Nucleus accumbens (tissue), 56 donors: ENCODE measurements around the gene RPS19.

Source experiments
- DNase-seq, 56 donors: peaks; one replicate each; lab custom pipeline; 2025; lab: John Stamatoyannopoulos, UW

RPS19 gene

DNA sequence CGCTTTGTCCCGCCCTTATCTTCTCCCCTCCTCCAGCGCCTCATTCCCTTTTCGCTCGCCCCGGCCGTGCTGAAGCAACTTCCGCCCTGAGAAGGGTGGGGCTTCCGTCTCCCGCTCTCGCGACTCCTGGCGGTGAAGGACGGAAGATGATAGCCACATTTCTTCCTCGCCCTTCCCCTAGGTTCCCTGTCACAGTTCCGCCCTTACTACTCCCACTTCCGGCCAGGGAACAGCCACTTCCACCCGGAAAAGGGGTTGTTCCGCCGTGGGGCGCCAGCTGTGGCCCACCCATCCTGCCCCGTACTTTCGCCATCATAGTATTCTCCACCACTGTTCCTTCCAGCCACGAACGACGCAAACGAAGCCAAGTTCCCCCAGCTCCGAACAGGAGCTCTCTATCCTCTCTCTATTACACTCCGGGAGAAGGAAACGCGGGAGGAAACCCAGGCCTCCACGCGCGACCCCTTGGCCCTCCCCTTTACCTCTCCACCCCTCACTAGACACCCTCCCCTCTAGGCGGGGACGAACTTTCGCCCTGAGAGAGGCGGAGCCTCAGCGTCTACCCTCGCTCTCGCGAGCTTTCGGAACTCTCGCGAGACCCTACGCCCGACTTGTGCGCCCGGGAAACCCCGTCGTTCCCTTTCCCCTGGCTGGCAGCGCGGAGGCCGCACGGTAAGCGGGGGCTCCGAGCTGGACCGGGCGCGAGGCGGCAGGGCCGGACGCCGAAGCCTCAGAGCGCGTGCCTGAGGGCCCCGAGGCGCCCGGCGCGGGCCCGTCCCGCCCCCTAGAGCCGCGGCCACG, at the start of gene RPS19:
TSS of gene RPS19 (plus strand) at position 638 of the 801 bp plus-strand sequence. CDS start 520 bp downstream, outside the sequence.
- peak; percentile 90 to 100 (median 98) for DNase-seq

DNA sequence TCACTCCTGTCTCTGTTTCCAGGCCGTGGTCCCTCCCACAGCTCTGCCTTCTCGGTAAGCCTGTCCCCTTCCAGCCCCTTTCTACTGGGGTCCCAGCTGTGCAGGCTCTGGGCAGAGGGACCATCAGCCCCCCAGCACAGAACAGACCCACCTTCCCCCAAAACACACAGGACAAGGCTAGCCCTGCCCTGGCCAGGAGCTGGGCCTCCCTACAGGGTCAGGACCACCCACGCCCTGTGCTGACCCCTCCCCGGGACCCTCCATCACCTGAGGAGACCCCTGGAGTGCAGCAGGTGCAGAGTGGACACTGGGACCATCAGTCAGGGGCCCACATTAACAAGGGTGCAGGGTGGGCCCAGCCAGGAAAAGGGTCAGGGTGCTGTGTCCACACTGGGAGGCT, 49.8 kb upstream of the RPS19 start:
- no peak for DNase-seq

DNA sequence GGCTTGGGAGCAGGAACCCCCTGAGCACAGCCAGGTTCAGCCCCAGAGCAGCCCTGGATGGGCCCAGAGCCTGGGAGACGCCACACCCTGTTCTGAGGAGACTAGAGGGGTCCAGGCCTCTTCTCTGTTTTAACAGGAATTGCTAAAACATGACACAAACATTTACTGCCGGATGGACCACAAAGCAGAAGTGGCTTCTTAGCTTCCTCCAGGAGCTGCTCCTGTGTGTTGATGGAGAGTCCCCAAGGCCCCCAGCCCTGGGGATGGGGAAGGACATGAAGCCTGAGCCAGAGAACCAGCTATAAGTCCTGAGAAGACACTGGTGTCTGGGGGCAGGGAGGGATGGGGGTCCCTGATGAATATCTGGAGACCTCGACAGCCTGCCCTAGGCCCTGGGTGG, 49.0 kb upstream of the RPS19 start:
- DNase-seq: peak in 6 of 56 donors; percentile 3 to 21 (median 10)

DNA sequence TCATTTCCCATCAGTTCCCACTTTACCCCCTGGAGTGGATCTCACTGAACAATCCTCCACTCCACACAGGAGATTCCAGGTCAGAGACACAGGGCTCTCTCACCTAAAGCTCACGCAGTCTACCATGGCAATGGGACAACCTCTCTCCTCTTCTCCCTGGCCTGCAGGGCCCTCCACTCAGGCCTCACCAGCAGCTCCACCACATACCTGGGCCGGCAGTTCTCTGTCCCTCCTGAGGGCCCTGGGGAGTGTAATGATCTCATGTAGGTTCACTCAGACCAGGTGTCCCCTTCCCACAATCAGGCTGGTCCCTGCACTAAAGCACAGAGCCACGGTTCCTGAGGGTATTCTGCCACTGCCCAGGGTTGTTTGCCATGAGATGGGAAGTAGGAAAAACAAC, 48.1 kb upstream of the RPS19 start:
- DNase-seq: no peak

DNA sequence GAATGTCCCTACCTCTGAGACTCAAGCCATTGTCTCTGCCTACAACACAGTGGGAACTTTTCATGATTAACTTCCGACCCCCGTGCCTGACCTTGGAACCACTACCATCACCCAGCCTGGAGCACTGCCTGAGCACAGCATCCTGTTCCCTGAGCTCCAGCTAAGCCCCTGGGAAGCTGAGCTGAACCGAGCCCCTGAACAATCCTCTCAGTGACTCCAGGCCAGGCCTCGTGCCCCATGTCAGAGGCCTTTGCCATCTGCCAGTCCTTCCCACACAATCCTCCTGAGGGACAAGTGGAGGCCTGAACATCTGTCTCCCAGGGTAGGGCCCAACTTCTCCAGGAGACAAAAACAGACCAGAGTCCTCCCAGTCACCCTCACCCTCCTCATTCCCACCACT, 46.1 kb upstream of the RPS19 start:
- DNase-seq: no peak

DNA sequence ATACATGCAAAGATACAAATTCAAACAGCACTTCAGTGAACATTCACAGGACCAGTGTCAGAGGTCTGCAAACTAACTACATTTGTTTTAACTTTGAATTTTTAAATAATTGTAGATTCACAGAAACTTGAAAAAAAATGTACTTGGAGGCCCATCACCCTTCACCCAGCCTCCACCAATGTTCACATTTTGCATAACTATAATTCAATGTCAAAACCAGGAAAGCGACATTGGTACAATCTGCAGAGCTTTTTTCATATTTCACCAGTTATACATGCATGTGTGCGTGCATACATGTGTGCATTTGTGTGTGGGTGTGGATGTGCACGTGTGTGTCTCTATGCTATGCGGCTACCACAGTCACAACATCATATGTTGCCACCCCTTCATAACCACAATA, 44.8 kb upstream of the RPS19 start:
- no peak for DNase-seq

DNA sequence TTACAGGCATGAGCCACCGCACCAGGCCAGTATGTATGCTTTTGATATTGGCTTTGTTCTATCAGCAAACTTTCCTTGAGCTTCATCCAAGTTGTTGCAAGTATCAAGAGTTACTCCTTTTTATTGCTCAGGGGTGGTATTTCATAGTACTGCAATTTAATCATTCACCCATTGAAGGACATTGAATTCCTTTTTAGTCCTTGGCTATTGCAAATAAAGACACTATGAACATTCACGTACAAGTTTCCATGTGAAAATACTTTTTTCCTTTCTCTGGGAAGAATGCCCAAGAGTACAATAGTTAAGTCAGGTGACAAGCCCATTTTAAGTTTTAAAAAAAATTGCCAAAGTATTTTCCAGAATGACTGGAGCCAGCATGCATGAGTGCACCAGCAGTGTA, 43.3 kb upstream of the RPS19 start:
- DNase-seq: no peak

DNA sequence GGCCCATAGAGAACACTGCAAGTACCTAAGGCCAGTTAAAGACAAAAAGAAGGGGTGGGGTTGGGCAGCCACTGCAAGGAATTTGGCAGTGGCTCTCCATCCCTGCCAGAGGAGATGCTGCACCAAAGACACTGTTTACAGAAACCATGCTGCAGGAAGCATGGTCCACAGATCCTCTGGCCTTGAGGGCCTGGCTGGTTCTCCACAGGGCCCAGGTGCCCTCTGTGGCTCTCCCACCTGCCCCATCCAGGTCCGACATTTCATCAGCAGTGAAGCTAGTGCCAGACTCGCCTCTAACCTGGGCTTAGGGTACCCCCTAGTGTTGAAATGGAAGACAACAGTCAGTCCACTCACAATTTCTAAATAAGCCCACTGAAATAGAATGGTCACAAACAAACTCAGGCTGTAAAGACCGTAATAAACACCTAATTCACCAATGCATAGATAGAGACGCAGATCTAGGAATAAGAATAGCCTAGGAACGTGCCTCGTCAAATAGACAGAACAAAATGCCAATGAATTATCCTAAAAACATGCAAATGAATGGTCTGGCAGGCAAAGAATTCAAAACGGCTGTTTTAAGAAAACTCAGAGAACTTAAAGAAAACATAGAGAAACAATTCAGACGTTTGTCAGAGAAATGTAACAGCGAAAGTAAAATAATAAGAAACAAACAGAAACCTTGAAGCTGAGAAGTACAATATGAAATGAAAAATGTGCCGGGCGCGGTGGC, 38.9 kb upstream of the RPS19 start:
- DNase-seq: peak in 7 of 56 donors; percentile 0 to 7 (median 3)

DNA sequence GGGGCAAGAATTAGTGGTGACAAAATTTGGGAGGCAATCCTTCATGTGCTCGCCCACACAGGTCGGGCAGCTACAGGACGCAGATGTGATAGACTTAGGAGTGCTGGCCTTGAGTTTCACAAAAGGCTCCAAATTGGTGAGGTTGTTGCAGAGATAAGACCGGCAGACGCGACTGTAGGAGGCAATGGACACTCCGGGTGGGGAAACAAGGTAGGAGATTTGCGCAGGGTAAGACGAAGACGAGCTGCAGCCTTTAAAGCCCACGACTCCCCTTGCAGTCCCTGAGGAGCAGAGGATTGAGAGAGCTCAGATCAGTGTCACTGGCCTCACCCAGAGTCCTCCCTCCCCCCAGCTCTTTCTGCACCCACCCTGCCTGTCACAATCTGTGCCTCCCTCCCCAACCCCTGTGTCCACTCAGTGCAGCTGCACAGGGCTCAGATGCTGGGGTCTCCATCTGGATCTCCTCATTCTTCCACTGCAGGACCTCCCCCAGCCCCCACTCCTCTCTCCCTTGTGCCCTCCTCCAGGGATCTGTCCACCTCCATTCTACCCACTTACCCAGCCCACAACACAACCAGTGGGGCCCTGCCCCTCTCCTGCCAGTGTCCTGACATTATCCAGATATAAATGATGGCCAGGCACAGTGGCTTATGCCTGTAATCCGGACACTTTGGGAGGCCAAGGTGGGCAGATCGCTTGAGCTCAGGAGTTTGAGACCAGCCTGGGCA, 21.9 kb upstream of the RPS19 start:
- DNase-seq: no peak

DNA sequence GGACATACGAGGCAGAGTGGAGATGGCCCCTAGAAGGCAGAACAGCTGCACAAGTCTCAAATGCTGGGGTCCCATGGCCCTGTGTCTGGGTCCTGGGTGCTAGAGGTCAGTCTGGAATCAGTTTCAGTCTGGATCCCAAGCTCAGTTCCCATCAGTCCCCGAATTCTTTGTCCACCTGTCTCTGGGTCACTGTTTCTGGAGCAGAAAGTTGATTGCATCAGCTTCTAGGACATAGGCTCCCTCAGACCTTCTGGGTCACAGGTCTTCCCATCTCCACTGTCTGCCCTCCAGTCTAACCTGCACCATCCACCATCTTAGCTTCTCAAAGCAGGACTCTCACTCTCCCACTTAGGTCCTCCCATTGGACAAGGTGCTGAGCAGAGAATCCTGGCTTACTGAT, 20.8 kb upstream of the RPS19 start:
- DNase-seq: no peak

DNA sequence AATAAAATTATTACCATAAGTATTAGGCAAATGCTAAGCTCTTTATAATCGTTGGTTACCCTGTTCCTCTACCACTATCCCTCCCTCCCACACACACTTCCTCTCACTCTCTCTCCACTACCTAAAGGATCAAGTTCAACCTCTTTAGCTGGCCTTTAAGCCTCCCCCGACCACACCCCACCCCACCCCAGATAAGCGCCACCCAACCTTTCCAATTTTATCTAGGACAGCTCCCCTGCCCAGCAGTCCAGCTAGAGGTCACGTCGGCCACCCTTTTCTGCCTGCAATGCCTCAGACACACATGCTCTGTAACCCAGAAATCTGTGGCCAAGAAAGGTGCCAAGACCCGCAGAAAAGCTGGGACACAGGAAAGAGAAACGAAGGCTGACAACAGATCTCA, 16.7 kb upstream of the RPS19 start:
- DNase-seq: no peak

DNA sequence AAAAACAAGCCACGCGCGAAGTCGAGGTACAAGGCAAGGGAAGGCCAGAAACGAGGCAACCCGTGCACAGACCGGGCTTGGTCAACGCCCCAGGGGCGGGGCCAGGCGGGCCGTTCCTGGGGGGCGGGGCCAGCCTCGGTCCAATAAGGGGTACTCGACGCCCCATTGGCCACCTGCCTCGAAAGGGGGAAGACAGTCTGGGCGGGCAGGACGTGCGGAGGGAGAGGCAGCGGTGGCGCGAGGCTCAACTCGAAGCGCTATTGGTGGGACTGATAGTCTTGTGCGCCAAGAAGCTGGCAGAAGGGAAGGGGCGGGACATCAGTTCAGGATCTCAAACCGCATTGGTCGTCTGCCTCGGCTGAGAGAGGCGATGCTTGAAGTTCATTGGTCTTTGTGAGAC, 15.5 kb upstream of the RPS19 start, which contains the start of gene LYPD4:
TSS of gene LYPD4 (minus strand) at position 83 of the 400 bp plus-strand sequence. CDS start 5,398 bp downstream, outside the sequence.
- no peak for DNase-seq

DNA sequence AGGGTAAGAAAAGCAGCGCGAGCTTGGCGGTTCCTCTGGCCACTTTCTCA, 15.2 kb upstream of the RPS19 start, which contains the start of gene DMRTC2:
TSS of gene DMRTC2 (plus strand) at position 42 of the 50 bp plus-strand sequence. CDS start 2,387 bp downstream, outside the sequence.
- DNase-seq: no peak

DNA sequence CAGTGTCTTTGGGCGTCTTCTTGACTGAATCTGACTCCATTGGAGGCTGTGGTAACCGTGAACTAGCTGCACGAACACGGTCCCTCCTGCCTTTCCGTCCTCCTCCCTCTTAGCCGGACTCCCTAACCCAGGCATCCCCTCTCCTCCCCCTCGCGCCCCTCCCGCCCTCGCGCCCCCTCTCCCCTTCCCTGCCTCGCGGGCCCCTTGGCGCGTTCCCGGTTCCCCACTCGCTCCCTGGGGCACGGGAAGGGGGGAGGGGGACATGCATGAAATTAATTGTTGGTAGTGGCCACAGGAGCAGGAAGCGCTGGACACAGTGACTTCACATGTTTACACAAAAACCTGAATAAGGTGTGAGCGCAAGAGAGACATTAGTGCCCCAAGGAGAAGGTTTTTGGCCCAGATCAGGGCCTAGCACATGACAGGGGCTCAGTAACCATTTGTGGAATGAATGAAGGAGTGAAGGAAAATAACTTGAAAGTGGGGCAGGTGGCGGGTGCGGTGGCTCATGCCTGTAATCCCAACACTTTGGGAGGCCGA, 14.9 kb upstream of the RPS19 start:
- DNase-seq: no peak

DNA sequence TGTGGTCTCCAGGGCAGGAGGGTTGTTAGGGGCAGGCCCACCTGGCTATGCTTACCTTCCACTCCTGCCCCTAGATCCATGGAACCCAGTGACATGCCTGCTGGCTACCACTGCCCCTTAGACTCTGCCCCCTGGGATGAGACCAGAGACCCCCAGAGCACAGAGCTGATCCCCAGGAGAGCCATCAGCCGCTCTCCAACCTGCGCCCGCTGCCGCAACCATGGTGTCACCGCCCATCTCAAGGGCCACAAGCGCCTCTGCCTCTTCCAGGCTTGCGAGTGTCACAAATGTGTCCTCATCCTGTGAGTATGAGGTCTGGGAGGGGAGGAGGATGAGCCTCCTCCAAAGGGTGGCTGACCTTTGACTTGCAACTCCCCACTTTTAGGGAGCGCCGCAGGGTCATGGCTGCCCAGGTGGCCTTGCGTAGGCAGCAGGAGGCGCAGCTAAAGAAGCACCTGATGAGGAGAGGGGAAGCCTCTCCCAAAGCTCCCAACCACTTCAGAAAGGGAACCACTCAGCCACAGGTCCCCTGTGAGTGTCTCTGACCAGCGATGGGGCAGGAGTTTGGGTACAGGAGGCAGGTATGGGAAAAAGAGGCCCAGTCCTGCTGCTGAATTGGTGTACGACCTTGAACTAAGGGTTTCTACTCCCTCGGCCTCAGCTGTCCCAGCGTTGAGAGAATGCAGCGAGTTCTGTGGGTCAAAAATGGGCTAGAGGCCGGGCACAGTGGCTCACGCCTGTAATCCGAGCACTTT, 12.5 kb upstream of the RPS19 start:
- no peak for DNase-seq

DNA sequence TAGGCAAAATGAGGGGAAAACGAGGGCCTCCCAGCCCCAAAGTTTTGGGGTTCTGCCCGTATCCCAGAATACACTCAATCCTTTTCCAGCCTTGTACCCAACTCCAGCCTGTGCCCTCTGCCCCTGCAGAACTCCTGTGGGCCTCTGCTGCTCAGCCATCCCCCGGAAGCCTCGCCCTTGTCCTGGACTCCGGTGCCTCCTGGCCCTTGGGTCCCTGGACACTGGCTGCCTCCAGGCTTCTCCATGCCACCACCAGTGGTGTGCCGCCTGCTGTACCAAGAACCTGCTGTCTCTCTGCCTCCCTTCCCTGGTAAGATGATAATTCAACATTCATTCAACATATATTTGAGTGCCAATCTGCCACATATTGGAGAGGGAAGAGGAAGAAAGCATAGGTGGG, 11.4 kb upstream of the RPS19 start:
- DNase-seq: no peak

DNA sequence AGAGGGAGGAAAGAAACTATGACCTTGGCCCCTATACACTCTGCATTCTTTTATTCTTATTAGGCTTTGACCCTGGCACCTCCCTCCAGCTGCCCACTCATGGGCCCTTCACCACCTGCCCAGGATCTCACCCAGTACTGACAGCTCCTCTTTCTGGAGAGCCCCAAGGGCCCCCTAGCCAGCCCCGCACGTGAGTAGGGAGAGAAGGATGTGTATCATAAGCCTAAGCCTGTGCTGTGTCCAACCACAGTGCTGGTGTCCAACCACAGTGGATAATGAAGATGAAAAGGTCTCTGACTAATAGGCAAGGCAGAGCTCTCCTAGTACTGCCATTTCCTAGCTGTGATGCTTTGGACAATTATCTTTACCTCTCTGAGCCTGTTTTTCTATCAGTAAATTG, 11.0 kb upstream of the RPS19 start:
- no peak for DNase-seq

DNA sequence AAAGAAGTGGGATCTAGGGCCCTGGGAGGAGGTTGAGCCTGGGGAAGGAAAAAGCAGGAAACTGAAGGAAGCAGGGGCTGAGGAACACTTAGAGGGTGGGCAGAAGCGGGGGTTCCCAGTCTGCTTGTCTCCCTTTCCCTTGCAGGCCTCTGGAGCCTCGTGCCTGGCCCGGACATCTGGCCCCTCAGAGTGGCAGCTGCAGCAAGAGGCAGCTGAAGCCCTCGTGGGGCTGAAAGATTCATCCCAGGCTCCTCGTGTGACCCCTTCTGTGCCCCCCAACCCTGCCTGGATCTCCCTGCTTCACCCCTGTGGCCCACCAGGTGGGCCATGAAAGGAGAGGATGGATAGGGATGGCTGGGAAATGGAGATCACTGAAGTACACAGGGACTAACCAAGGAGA, 9.7 kb upstream of the RPS19 start:
- DNase-seq: no peak

DNA sequence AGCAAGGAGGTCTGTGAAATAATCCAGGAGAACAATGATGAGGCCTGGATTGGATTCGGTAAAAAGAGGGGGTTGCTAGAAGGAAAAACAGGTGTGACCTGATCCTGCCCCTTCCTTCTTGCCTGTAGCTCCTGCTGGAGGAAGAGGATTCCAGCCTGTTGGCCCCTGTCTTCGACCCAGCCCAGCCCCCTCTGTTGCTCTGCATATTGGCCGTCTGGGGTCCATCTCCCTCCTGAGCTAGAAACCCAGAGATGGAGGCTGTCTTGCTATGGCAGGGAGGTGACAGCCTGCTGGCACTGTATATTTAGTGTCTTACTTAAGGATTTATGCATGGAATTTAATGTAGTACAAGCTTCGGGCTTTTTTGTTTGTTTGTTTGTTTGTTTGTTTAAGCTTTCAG, 8.6 kb upstream of the RPS19 start:
- no peak for DNase-seq

DNA sequence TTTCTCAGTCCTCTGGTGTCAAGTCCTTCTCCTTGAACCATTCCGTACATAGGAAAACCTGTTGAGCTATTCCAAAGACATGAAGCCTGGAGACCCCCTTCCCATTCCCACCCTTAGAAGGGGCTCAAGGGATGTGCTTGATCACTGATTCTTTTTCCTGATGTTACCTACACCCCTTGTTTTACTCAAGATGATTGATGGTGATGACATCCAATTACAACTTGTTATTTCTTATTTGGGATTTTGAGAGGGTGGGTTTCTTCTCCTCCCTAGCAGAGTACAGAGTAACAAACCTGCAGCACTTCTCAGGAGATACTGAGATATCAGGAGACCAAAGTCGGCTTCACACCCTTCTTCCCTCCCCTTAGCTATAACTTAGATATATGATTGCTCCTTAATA, 6.7 kb upstream of the RPS19 start:
- DNase-seq: no peak

DNA sequence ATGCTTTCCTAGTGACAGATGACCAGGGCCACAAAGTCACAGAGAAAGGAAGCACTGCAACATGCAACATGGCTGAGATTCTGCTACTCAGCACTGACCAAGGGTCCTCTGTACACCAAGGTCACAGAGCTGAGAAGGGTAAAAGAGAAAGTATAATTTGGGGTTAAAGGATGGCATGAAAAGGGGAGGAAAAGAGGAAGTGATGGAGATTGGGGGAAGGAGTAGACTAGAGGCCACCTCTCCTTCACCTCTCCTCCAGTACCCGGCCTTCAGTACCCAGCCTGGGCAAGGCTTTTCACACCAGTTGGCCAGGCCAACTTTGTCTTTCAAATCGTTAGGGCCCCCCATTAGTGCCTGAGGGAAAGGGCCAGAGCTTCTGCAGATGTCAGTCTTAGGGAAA, 6.3 kb upstream of the RPS19 start:
- DNase-seq: no peak
